ENCODE results near the gene TMEM132C. TPM values are rescaled to one million over a fixed set of nuclear protein-coding genes. Genes with fewer than 3 reads are reported as not detected.

The TMEM132C gene
- total RNA-seq, 1 donor from 2014 or later = not detected

DNA sequence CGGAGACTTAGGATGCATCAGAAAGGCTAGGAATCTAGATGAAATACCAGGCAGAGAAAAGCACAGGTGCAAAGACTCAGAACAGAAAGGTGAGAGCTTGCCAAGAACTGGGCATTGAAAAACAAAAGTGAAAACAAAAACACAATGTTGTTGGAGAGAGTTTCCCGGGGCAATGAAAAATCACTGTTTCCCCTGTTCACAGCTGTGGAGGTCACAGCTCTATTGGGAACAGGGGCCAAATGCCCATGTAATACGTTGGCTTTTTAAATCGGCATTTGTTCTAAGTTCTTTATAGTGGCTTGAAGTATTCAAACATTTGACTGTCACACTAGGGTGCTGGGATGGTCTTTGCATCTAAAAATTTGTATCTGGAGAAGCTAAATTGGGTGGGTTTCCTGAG is 448.5 kb downstream of the TMEM132C start:
- H3K36me3 Mint-ChIP-seq (ENCODE audit: low read depth) = no peaks in the 10 kb centered on the region

DNA sequence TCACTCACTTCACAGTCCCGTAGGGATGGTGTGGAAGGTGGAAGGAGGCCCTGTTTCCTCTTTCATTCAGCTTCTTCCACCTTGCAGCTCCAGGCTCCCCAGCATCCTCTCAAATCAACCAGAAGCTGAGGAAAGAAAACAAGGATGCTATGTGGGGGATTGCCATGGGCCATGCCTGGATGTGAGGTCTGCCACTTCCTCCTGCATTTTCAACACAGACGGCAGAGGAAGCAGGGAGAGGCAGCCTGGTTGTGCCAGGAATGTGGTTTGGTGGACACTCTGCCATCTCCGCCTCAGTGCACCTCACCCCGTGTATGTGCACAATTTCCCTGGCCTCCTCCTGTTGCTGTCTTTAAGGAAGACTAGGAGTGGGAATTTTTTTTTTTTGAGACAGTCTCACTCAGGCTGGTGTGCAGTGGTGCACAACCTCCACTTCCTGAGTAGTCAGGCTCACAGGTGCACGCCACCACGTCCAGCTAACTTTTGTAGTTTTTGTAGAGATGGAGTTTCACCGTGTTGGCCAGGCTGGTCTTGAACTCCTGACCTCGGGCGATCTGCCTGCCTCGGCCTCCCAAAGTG is 457.6 kb downstream of the TMEM132C start:
- peaks cover 18% of the 10 kb centered on the region for H3K27me3 Mint-ChIP-seq

More for the DNA sequence above, 448.5 kb downstream of the TMEM132C start:
- ChIA-PET POLR2A (no interaction called here), CTCF (no interaction called here)
- Mint-ChIP-seq H3K27me3 (no peaks in the 10 kb centered on the region), H3K27ac (no peak overlapping the region), H3K4me3 (no peak overlapping the region), H3K4me1 (no peaks in the 10 kb centered on the region), H3K9me3 (peaks cover 13% of the 10 kb centered on the region)
- TF ChIP-seq, protein P1, sequence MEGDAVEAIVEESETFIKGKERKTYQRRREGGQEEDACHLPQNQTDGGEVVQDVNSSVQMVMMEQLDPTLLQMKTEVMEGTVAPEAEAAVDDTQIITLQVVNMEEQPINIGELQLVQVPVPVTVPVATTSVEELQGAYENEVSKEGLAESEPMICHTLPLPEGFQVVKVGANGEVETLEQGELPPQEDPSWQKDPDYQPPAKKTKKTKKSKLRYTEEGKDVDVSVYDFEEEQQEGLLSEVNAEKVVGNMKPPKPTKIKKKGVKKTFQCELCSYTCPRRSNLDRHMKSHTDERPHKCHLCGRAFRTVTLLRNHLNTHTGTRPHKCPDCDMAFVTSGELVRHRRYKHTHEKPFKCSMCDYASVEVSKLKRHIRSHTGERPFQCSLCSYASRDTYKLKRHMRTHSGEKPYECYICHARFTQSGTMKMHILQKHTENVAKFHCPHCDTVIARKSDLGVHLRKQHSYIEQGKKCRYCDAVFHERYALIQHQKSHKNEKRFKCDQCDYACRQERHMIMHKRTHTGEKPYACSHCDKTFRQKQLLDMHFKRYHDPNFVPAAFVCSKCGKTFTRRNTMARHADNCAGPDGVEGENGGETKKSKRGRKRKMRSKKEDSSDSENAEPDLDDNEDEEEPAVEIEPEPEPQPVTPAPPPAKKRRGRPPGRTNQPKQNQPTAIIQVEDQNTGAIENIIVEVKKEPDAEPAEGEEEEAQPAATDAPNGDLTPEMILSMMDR (IDR thresholded peaks at IDR 0.05) = no peak
- DNase-seq (no peak), ATAC-seq (ENCODE audit: low read depth) (no peak)
- intact Hi-C loops (cut with micrococcal nuclease) = no loop called here

DNA sequence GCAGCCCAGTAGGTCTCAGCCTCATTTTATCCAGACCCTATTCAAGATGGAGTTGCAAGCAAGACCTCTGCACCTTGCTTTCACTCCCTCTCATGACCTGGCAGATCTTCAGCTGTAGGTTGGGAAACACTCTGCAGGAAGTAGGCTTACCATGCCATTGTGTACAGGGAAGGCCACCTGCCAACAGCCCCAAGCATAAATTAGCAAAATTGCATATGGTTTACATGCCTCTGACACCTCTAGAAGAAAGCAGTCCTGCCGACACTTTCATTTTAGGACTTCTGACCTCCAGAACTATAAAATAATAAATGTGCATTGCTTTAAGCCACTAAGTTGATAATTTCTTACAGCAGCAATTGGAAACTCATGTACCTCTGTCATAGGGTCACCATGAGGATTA is 459.9 kb downstream of the TMEM132C start:
- H3K27ac Mint-ChIP-seq = no peak overlapping the region
- H3K4me1 Mint-ChIP-seq = peaks cover 9% of the 10 kb centered on the region
- CTCF ChIA-PET = no interaction called here
- no peaks in the 10 kb centered on the region for H3K36me3 Mint-ChIP-seq (ENCODE audit: low read depth)
- intact Hi-C loops (cut with micrococcal nuclease) = no loop called here
- DNase-seq = no peak
- no peak overlapping the region for H3K4me3 Mint-ChIP-seq
- POLR2A ChIA-PET = no interaction called here
- H3K27me3 Mint-ChIP-seq = peaks cover 20% of the 10 kb centered on the region
- H3K9me3 Mint-ChIP-seq = no peaks in the 10 kb centered on the region
- TF ChIP-seq, protein P1 (IDR thresholded peaks at IDR 0.05) = no peak
- ATAC-seq (ENCODE audit: low read depth) = no peak

More for the DNA sequence above, 457.6 kb downstream of the TMEM132C start:
- intact Hi-C loops (cut with micrococcal nuclease) = no loop called here
- ATAC-seq (ENCODE audit: low read depth) = no peak
- CTCF ChIA-PET = no interaction called here
- Mint-ChIP-seq H3K36me3 (ENCODE audit: low read depth) (no peaks in the 10 kb centered on the region), H3K4me1 (peaks cover 9% of the 10 kb centered on the region), H3K27ac (no peak overlapping the region), H3K9me3 (peaks cover 3% of the 10 kb centered on the region), H3K4me3 (no peak overlapping the region)
- TF ChIP-seq, protein P1 (IDR thresholded peaks at IDR 0.05) = no peak
- POLR2A ChIA-PET = no interaction called here
- no peak for DNase-seq

DNA sequence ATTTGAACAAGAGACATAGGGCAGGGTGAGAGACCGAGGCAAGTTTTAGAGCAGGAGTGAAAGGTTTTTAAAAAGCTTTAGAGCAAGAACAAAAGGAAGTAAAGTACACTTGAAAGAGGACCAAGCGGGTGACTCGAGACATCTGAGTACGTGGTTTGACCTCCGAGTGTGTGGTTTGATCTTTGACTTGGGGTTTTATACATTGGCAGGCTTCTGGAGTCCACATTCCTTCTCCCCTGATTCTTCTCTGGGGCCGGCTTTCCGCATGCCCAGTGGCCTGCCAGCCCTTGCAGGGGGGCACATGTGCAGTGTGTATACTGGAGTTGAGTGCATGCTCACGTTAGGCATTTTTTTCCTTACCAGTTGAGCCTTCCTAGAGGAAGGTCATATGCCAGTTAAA is 460.5 kb downstream of the TMEM132C start:
- TF ChIP-seq, protein P1 (IDR thresholded peaks at IDR 0.05) = no peak
- Mint-ChIP-seq H3K36me3 (ENCODE audit: low read depth) (no peaks in the 10 kb centered on the region), H3K4me3 (no peak overlapping the region), H3K4me1 (peaks cover 9% of the 10 kb centered on the region), H3K9me3 (no peaks in the 10 kb centered on the region), H3K27ac (no peak overlapping the region), H3K27me3 (peaks cover 22% of the 10 kb centered on the region)
- no peak for ATAC-seq (ENCODE audit: low read depth)
- DNase-seq = no peak
- intact Hi-C loops (cut with micrococcal nuclease) = no loop called here
- ChIA-PET CTCF (no interaction called here), POLR2A (no interaction called here)

DNA sequence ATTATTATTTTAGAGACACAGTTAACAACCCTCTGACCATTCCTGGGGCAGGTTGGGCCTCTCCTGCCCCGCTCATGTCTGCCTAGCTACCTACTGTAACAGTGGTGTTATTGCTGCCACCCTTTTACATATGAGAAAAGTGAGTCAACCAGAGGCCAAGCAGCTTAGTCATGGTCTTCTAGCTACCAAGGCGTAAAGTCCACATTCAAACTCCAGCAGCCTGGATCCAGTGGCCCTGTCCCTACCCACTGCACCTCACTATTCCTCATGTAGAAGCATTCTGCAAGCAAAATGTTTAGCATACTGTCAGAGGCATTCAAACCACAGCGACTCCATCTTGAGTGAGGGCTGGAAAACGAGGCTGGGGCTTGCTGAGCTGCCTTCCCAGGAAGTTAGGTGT is 461.0 kb downstream of the TMEM132C start:
- H3K27me3 Mint-ChIP-seq = peaks cover 22% of the 10 kb centered on the region
- H3K36me3 Mint-ChIP-seq (ENCODE audit: low read depth) = no peaks in the 10 kb centered on the region
- POLR2A ChIA-PET = no interaction called here
- ATAC-seq (ENCODE audit: low read depth) (no peak), DNase-seq (no peak)
- no peaks in the 10 kb centered on the region for H3K9me3 Mint-ChIP-seq
- CTCF ChIA-PET = no interaction called here
- H3K4me3 Mint-ChIP-seq = no peak overlapping the region
- intact Hi-C loops (cut with micrococcal nuclease) = no loop called here
- TF ChIP-seq, protein P1 (IDR thresholded peaks at IDR 0.05) = no peak
- no peak overlapping the region for H3K27ac Mint-ChIP-seq
- peaks cover 9% of the 10 kb centered on the region for H3K4me1 Mint-ChIP-seq

Measured in activated B cell treated with CpG ODN at 0.5 μM for 24 hours (primary cell).